Measurements from ENCODE around the gene KDM8. TPM values are rescaled to one million over a fixed set of nuclear protein-coding genes. Genes with fewer than 3 reads are reported as not detected.

Gene KDM8
- total and polyA plus RNA-seq, 9 of the 15 experiments (the other 6 are each of a cell fraction or from before 2014, with no cell fraction given), result 0.61 to 9.1 (median 5.4) TPM

- TF ChIP-seq CGGBP1 (CRISPR knock-in tag; IDR thresholded peaks at IDR 0.05) (no peak), POLR2B (IDR thresholded peaks at IDR 0.05; ENCODE audit: low read depth, partially characterized antibody) (peak; percentile 4), ZNF174 (CRISPR knock-in tag; IDR thresholded peaks at IDR 0.05) (no peak), ZNF239 (CRISPR knock-in tag; IDR thresholded peaks at IDR 0.05) (no peak), ZNF512 (tag; IDR thresholded peaks at IDR 0.05) (no peak), ELF1 (tag; IDR thresholded peaks at IDR 0.05) (no peak), THRB (CRISPR knock-in tag; conservative IDR thresholded peaks at IDR 0.05) (0 out of 2 replicates have a peak, but pooled peaks have one; percentile 44), TSHZ1 (CRISPR knock-in tag; IDR thresholded peaks at IDR 0.05) (no peak), STAG1 (CRISPR knock-in tag; IDR thresholded peaks at IDR 0.05; ENCODE audit: borderline replicate concordance) (no peak), CXXC5 (CRISPR knock-in tag; IDR thresholded peaks at IDR 0.05) (no peak), CTCF (IDR thresholded peaks at IDR 0.05 in 2 of 3, conservative IDR thresholded peaks at IDR 0.05 in 1 of 3; ENCODE audit: insufficient read depth in 2 of 3, low read depth in 1 of 3, low read length in 3 of 3) (no peak), CSDE1 (IDR thresholded peaks at IDR 0.05) (peak in 1 of 2 experiments; percentile 45; a peak in 2 of 4 replicates), ZSCAN32 (CRISPR knock-in tag; IDR thresholded peaks at IDR 0.05) (no peak), POLR2AphosphoS5 (IDR thresholded peaks at IDR 0.05; ENCODE audit: control insufficient read depth, insufficient read depth, low read depth, low read length) (no peak)
Observed at GRCh38 chr16:27199235-27199586, 4.1 kb upstream of the KDM8 start (continued).

All from K562 (cell line).